OCI-LY3 (cell line): ENCODE results near the gene NIFK.
"Not testable (repeated sequence)": the region's sequence is repeated elsewhere in the genome, so short reads cannot be mapped to it uniquely, and the experiment has no call there.

Experiments
- H2AFZ ChIP-seq: fragments of 200-600, 300-600 bp; shearing (Covaris generic); 2 replicates; pipeline ENCODE4 v1.6.0; 2014; ENCODE audit warnings: antibody characterized with exemption, low read depth, low read length
- H3K27ac ChIP-seq: fragments of 200-600, 300-600 bp; sonication (generic); 2 replicates; pipeline ENCODE4 v1.5.1; 2014; ENCODE audit warnings: mild to moderate bottlenecking, low read length, moderate library complexity, mixed read lengths
- H3K27me3 ChIP-seq: fragments of 200-600, 300-600 bp; sonication (generic); 2 replicates; pipeline ENCODE4 v1.6.1; 2014; ENCODE audit warnings: low read depth, low read length, mixed read lengths
- H3K36me3 ChIP-seq: fragments of 200-600, 300-600 bp; sonication (generic); replicated peaks from 2 replicates; pipeline ENCODE3; 2014; ENCODE audit warnings: low read depth, low read length, mixed read lengths
- H3K4me1 ChIP-seq: fragments of 300-600, 200-600 bp; sonication (generic); 2 replicates; pipeline ENCODE4 v1.6.1; 2014; ENCODE audit warnings: low read length, mixed read lengths
- H3K4me2 ChIP-seq: fragments of 200-600, 300-600 bp; sonication (generic); 2 replicates; pipeline ENCODE4 v1.6.1; 2014; ENCODE audit warnings: low read length, mixed read lengths
- H3K4me3 ChIP-seq: fragments of 300-600, 200-600 bp; sonication (generic); 2 replicates; pipeline ENCODE4 v1.5.1; 2014; ENCODE audit warnings: antibody characterized with exemption, mild to moderate bottlenecking, low read length, moderate library complexity
- H3K79me2 ChIP-seq: fragments of 300-600, 200-600 bp; shearing (Covaris generic); 2 replicates; pipeline ENCODE4 v1.6.1; 2014; ENCODE audit warnings: mild to moderate bottlenecking, low read length, mixed read lengths
- H3K9ac ChIP-seq: fragments of 300-600, 200-600 bp; shearing (Covaris generic); 2 replicates; pipeline ENCODE4 v1.6.0; 2014; ENCODE audit warnings: mild to moderate bottlenecking, low read length, moderate library complexity
- H3K9me3 ChIP-seq: fragments of 200-600, 300-600 bp; shearing (Covaris generic); 2 replicates; pipeline ENCODE4 v1.6.1; 2014; ENCODE audit warnings: low read length, mixed read lengths; ENCODE audit not compliant: insufficient read depth
- H4K20me1 ChIP-seq: fragments of 200-600, 300-600 bp; sonication (generic); 2 replicates; pipeline ENCODE4 v1.6.1; 2016; ENCODE audit warnings: low read length, mixed read lengths; ENCODE audit not compliant: insufficient read depth
- CTCF ChIP-seq: fragments of 200-600, 300-600 bp; sonication (generic); IDR thresholded peaks from 2 replicates; pipeline ENCODE4 v1.5.1; 2014; ENCODE audit warnings: antibody characterized with exemption, low read length, low read depth
- EZH2phosphoT487 ChIP-seq: fragments of 200-600 bp; shearing (Covaris generic); IDR thresholded peaks from 2 replicates; pipeline ENCODE4 v1.6.1; 2018; ENCODE audit warnings: antibody characterized with exemption, mixed run types, low read depth

Gene NIFK

GRCh38 chr2:121694398-121695170 is 42.1 kb downstream of the NIFK start:
- H3K9ac ChIP-seq, result no peak overlapping the region
- H3K4me3 ChIP-seq, result no peak overlapping the region
- H3K27me3 ChIP-seq, result no peaks in the 10 kb centered on the region
- H3K4me1 ChIP-seq, result peaks cover 6% of the 10 kb centered on the region
- H3K27ac ChIP-seq, result no peak overlapping the region
- no peaks in the 10 kb centered on the region for H3K36me3 ChIP-seq
- TF ChIP-seq EZH2phosphoT487 (no peak), CTCF (no peak)
- no peaks in the 10 kb centered on the region for H3K9me3 ChIP-seq
- no peaks in the 10 kb centered on the region for H4K20me1 ChIP-seq
- H3K4me2 ChIP-seq, result no peak overlapping the region
- no peaks in the 10 kb centered on the region for H3K79me2 ChIP-seq
- no peak overlapping the region for H2AFZ ChIP-seq

- not testable (repeated sequence) for H3K27ac ChIP-seq
These were observed 46.1 kb downstream of the NIFK start for GRCh38 chr2:121690572-121690971.

GRCh38 chr2:121690095-121690494 is 46.6 kb downstream of the NIFK start:
- no peak overlapping the region for H3K4me3 ChIP-seq
- H4K20me1 ChIP-seq, result no peaks in the 10 kb centered on the region
- no peak overlapping the region for H3K4me2 ChIP-seq
- H3K36me3 ChIP-seq, result no peaks in the 10 kb centered on the region
- no peaks in the 10 kb centered on the region for H3K79me2 ChIP-seq
- TF ChIP-seq CTCF (no peak), EZH2phosphoT487 (no peak)
- no peak overlapping the region for H3K27ac ChIP-seq
- H3K27me3 ChIP-seq, result no peaks in the 10 kb centered on the region
- H2AFZ ChIP-seq, result no peak overlapping the region
- no peaks in the 10 kb centered on the region for H3K4me1 ChIP-seq
- no peaks in the 10 kb centered on the region for H3K9me3 ChIP-seq
- no peak overlapping the region for H3K9ac ChIP-seq

More at GRCh38 chr2:121690572-121690971, 46.1 kb downstream of the NIFK start:
- H3K9ac ChIP-seq, H3K9me3 ChIP-seq, H3K36me3 ChIP-seq, H3K4me2 ChIP-seq, H2AFZ ChIP-seq, H3K27me3 ChIP-seq, H3K4me1 ChIP-seq, H3K79me2 ChIP-seq, H4K20me1 ChIP-seq, H3K4me3 ChIP-seq: not testable (repeated sequence)

GRCh38 chr2:121689356-121689755 is 47.3 kb downstream of the NIFK start:
- no peaks in the 10 kb centered on the region for H3K4me1 ChIP-seq
- no peak for TF ChIP-seq EZH2phosphoT487
- no peak for TF ChIP-seq CTCF
- no peaks in the 10 kb centered on the region for H3K27me3 ChIP-seq
- H3K4me2 ChIP-seq, result no peak overlapping the region
- no peak overlapping the region for H3K4me3 ChIP-seq
- no peak overlapping the region for H3K27ac ChIP-seq
- no peak overlapping the region for H3K9ac ChIP-seq
- no peaks in the 10 kb centered on the region for H3K79me2 ChIP-seq
- no peaks in the 10 kb centered on the region for H3K36me3 ChIP-seq
- no peak overlapping the region for H2AFZ ChIP-seq
- H3K9me3 ChIP-seq, result no peaks in the 10 kb centered on the region
- no peaks in the 10 kb centered on the region for H4K20me1 ChIP-seq
